ENCODE results near the gene MBNL1.

DNA sequence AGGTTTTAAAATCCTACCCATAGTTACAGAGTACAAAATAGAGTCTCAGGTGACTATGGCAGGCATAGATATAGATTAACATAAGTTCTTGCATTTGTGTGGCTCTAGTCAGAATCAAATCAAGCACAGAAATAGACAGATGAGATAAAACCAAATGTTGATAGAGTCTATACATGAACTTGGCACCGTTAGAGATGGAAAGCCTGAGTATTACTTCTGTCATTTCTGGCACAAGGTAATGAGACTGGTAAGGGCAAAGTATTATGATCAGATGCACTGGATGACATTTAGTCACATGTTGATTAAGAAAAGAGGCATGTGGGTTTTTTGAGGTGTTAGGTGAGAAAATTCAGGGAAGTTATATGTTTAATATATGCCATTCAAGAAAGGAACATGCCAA, 219.7 kb downstream of the MBNL1 start:
- TF ChIP-seq, protein P1, sequence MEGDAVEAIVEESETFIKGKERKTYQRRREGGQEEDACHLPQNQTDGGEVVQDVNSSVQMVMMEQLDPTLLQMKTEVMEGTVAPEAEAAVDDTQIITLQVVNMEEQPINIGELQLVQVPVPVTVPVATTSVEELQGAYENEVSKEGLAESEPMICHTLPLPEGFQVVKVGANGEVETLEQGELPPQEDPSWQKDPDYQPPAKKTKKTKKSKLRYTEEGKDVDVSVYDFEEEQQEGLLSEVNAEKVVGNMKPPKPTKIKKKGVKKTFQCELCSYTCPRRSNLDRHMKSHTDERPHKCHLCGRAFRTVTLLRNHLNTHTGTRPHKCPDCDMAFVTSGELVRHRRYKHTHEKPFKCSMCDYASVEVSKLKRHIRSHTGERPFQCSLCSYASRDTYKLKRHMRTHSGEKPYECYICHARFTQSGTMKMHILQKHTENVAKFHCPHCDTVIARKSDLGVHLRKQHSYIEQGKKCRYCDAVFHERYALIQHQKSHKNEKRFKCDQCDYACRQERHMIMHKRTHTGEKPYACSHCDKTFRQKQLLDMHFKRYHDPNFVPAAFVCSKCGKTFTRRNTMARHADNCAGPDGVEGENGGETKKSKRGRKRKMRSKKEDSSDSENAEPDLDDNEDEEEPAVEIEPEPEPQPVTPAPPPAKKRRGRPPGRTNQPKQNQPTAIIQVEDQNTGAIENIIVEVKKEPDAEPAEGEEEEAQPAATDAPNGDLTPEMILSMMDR (IDR thresholded peaks at IDR 0.05; ENCODE audit: low read depth, low read length, poor library complexity, severe bottlenecking) = no peak
- TF ChIP-seq EZH2phosphoT487 (IDR thresholded peaks at IDR 0.05; ENCODE audit: borderline replicate concordance, low read length) = no peak
